ENCODE measurements around the gene HJURP. TPM values are rescaled to one million over a fixed set of nuclear protein-coding genes. Genes with fewer than 3 reads are reported as not detected.

The HJURP gene
- polyA plus RNA-seq, 1 experiment, result 12.2 TPM

GRCh38 chr2:233823731-233824121 lies 30.6 kb downstream of the HJURP start:
- no peak overlapping the region for H3K27ac ChIP-seq (ENCODE audit: low read depth, low read length)
- CTCF ChIA-PET, result no interaction called here
- H3K9me3 ChIP-seq (ENCODE audit: control insufficient read depth, insufficient read depth, low read length), result no peaks in the 10 kb centered on the region; the same call in 1 of the 2 replicates
- DNase-seq (ENCODE audit: low read depth, low spot score), result no peak
- TF ChIP-seq, protein P1, sequence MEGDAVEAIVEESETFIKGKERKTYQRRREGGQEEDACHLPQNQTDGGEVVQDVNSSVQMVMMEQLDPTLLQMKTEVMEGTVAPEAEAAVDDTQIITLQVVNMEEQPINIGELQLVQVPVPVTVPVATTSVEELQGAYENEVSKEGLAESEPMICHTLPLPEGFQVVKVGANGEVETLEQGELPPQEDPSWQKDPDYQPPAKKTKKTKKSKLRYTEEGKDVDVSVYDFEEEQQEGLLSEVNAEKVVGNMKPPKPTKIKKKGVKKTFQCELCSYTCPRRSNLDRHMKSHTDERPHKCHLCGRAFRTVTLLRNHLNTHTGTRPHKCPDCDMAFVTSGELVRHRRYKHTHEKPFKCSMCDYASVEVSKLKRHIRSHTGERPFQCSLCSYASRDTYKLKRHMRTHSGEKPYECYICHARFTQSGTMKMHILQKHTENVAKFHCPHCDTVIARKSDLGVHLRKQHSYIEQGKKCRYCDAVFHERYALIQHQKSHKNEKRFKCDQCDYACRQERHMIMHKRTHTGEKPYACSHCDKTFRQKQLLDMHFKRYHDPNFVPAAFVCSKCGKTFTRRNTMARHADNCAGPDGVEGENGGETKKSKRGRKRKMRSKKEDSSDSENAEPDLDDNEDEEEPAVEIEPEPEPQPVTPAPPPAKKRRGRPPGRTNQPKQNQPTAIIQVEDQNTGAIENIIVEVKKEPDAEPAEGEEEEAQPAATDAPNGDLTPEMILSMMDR (IDR thresholded peaks at IDR 0.05; ENCODE audit: low read depth, low read length), result no peak
- H3K4me3 ChIP-seq (ENCODE audit: low read depth, low read length), result no peak overlapping the region
- POLR2A ChIA-PET, result no interaction called here
- H3K27me3 ChIP-seq (ENCODE audit: control insufficient read depth, insufficient read depth, low read length), result peaks cover 9% of the 10 kb centered on the region

DNA sequence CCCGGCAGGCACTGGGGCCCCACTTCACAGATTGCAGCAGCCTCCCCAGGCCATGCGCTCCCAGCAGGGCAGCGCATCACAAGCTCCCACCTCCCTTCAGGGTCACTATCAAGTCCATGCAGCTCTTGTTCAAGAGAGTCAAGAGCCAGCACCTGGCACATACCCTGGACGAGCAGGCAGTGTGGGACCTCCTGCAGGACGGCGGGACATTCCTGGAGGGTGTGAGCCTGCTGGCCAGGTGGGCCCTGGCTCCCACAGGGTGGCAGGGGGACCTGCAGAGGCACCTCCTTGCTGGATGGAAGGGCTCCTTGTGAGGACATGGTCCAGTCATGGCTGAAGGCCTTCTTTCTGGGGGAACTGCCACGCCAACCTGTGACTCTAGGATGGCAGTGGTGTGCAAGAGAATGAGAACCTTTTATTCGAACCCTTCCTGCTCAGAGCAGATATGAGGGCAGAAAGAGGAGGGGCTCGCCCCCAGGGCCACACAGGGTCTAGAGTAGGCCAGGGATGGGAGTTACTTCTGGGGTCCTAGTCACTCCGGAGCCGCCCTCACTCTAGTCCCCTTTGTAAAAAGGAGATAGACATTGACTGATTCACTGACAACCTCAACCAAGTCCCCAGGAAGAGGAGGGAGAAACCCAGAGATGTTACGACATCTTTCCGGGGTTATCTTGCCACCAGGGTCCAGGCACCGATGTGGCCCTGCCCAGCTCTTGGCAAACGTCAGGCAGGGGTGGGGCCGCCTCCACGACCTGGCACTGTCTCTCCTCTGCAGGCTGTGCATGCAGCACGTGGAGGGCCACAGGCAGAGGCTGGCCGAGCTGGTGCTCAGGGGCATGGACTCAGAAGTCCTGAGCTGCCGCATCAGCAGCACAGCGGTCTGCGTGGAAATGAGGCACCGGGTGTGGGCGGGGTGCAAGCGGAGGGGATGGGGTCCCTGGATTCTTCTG lies 31.3 kb downstream of the HJURP start:
- Histone ChIP-seq H3K9me3 (ENCODE audit: control insufficient read depth, insufficient read depth, low read length) (no peaks in the 10 kb centered on the region; the same call in 1 of the 2 replicates), H3K27ac (ENCODE audit: low read depth, low read length) (no peak overlapping the region), H3K27me3 (ENCODE audit: control insufficient read depth, insufficient read depth, low read length) (peaks cover 9% of the 10 kb centered on the region), H3K4me3 (ENCODE audit: low read depth, low read length) (no peak overlapping the region)
- TF ChIP-seq, protein P1 (IDR thresholded peaks at IDR 0.05; ENCODE audit: low read depth, low read length), result no peak
- POLR2A ChIA-PET, result no interaction called here
- CTCF ChIA-PET, result no interaction called here
- no peak for DNase-seq (ENCODE audit: low read depth, low spot score)

GRCh38 chr2:233822101-233822771 lies 32.1 kb downstream of the HJURP start:
- H3K4me3 ChIP-seq (ENCODE audit: low read depth, low read length), result no peak overlapping the region
- TF ChIP-seq, protein P1 (IDR thresholded peaks at IDR 0.05; ENCODE audit: low read depth, low read length), result no peak
- DNase-seq (ENCODE audit: low read depth, low spot score), result no peak
- no peak overlapping the region for H3K27ac ChIP-seq (ENCODE audit: low read depth, low read length)
- ChIA-PET CTCF (no interaction called here), POLR2A (no interaction called here)
- H3K9me3 ChIP-seq (ENCODE audit: control insufficient read depth, insufficient read depth, low read length), result no peaks in the 10 kb centered on the region; the same call in 1 of the 2 replicates
- peaks cover 9% of the 10 kb centered on the region for H3K27me3 ChIP-seq (ENCODE audit: control insufficient read depth, insufficient read depth, low read length)

DNA sequence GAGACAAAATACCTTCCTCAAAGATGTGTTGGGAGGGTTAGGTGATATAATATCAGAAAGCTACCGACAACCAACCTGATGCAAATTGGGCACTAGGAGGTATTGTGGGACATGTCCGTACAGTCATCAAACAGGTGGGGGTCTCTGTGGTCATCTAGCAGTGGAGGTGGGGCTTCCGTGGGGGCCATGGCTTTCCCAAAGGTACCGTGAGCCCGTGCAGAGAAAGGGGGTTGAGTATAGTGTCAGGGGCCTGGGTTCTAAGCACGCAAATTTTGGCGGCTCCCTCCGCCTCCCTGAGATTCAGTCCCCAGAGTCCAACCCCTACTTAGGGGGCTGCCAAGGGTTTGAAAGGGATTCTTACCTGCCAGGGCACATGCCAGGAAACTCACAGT lies 32.6 kb downstream of the HJURP start:
- DNase-seq (ENCODE audit: low read depth, low spot score), result no peak
- Histone ChIP-seq H3K27me3 (ENCODE audit: control insufficient read depth, insufficient read depth, low read length) (peaks cover 9% of the 10 kb centered on the region), H3K4me3 (ENCODE audit: low read depth, low read length) (no peak overlapping the region), H3K9me3 (ENCODE audit: control insufficient read depth, insufficient read depth, low read length) (no peaks in the 10 kb centered on the region; the same call in 1 of the 2 replicates), H3K27ac (ENCODE audit: low read depth, low read length) (no peak overlapping the region)
- ChIA-PET CTCF (no interaction called here), POLR2A (no interaction called here)
- TF ChIP-seq, protein P1 (IDR thresholded peaks at IDR 0.05; ENCODE audit: low read depth, low read length), result no peak

DNA sequence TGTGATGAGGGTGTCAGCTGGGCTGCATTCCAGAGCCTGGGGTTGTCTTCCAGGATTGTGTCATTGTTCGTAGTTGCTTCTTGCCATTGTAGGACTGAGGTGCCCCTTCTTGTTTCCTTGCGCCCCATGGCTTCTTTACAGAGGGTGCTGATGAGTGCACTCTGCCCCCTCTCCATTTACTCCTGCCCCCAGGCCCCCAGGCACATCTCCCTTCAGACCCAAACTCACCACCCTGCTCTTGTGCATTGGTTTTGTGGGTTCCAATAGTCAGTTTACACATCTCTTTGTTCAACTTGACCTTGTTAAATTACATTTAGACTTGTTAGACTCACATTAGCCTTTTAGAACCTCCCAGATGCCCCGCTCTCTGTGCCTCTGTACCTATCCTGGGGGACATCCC lies 33.1 kb downstream of the HJURP start:
- Histone ChIP-seq H3K27ac (ENCODE audit: low read depth, low read length) (no peak overlapping the region), H3K9me3 (ENCODE audit: control insufficient read depth, insufficient read depth, low read length) (no peaks in the 10 kb centered on the region; the same call in 1 of the 2 replicates), H3K4me3 (ENCODE audit: low read depth, low read length) (no peak overlapping the region), H3K27me3 (ENCODE audit: control insufficient read depth, insufficient read depth, low read length) (peaks cover 9% of the 10 kb centered on the region)
- TF ChIP-seq, protein P1 (IDR thresholded peaks at IDR 0.05; ENCODE audit: low read depth, low read length), result no peak
- ChIA-PET CTCF (no interaction called here), POLR2A (no interaction called here)
- no peak for DNase-seq (ENCODE audit: low read depth, low spot score)

Measured in AG04450 (cell line).